Mucosa of stomach (tissue), 1 donor: ENCODE measurements around the gene TRIM46.
A peak's percentile ranks its signal among the peaks of the same experiment; 100 is the strongest.

Experiments used
- H3K27me3 ChIP-seq: one replicate; pipeline ENCODE4 v1.7.0; 2013; ENCODE audit warnings: mild to moderate bottlenecking, low read length; ENCODE audit not compliant: control insufficient read depth, insufficient read depth
- H3K36me3 ChIP-seq: one replicate; pipeline ENCODE4 v1.7.0; 2013; ENCODE audit warnings: low read length; ENCODE audit not compliant: control insufficient read depth, insufficient read depth
- H3K4me1 ChIP-seq: one replicate; pipeline ENCODE4 v1.7.0; 2013; ENCODE audit warnings: mild to moderate bottlenecking, low read length; ENCODE audit not compliant: control insufficient read depth, insufficient read depth
- H3K4me3 ChIP-seq: one replicate; pipeline ENCODE4 v1.7.0; 2013; ENCODE audit warnings: low read length
- H3K9ac ChIP-seq: one replicate; pipeline ENCODE4 v1.7.0; 2013; ENCODE audit warnings: mild to moderate bottlenecking, low read length, moderate library complexity
- H3K9me3 ChIP-seq: one replicate; pipeline ENCODE4 v1.7.0; 2013; ENCODE audit warnings: mild to moderate bottlenecking, low read length, moderate library complexity; ENCODE audit not compliant: control insufficient read depth
- donor health status: Pancreatic carcinoma.

The TRIM46 gene

DNA sequence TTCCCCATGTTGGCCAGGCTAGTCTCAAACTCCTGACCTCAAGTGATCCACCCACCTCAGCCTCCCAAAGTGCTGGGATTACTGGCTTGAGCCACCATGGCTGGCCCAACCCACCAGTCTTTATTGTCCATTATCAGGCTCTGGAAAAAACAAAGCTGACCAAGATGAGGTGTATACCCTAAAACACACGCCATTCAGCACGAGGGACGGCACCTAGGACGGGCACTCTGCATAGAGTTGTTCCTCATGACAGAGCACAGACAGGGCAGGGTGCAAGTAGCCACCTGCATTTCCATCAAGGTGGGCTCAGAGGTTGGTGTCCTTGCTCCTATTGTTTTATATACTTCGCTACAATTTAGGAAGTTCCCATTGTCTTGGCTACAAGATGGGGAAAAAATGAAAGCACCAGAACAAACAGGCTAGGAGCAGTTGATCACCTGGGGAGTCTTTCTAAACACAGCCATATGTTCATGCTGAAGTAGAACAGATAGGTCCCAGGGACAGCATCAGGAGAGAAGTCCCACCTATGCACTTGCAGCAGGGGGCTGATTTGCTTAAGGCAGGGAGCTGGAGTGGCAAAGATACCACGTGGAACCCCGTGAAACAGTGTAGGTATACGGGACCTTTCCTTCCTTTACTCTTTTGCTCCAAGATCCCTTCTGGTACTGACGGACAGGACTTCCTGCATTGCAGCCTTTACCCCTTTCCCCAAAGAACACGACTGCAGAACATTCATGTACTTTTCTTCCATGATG lies 5.0 kb upstream of the TRIM46 start:
- H3K36me3 ChIP-seq, result no peaks in the 10 kb centered on the region
- no peaks in the 10 kb centered on the region for H3K9me3 ChIP-seq
- no peaks in the 10 kb centered on the region for H3K27me3 ChIP-seq
- H3K4me3 ChIP-seq, result no peak overlapping the region
- H3K4me1 ChIP-seq, result peaks cover 19% of the 10 kb centered on the region
- H3K9ac ChIP-seq, result no peak overlapping the region

GRCh38 chr1:155169541-155169940 lies 4.1 kb upstream of the TRIM46 start:
- Histone ChIP-seq H3K4me1 (peaks cover 28% of the 10 kb centered on the region), H3K9me3 (no peaks in the 10 kb centered on the region), H3K36me3 (no peaks in the 10 kb centered on the region), H3K27me3 (no peaks in the 10 kb centered on the region), H3K4me3 (no peak overlapping the region), H3K9ac (no peak overlapping the region)

GRCh38 chr1:155170101-155170785 lies 3.4 kb upstream of the TRIM46 start:
- Histone ChIP-seq H3K4me1 (peaks cover 35% of the 10 kb centered on the region), H3K36me3 (no peaks in the 10 kb centered on the region)

DNA sequence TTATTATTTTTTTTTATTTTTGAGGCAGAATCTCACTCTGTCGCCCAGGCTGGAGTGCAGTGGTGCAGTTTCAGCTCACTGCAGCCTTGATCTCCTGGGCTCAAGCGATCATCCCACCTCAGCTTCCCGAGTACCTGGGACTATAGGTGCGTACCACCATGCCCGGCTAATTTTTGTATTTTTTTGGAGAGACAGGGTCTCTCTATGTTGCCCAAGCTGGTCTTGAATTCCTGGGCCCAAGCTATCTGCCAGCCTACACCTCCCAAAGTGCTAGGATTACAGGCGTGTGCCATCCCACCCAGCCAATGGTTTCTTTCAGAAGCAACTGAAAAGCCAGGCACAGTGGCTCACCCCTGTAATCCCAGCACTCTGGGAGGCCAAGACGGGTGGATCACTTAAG lies 2.8 kb upstream of the TRIM46 start:
- Histone ChIP-seq H3K4me3 (no peak overlapping the region), H3K36me3 (no peaks in the 10 kb centered on the region), H3K9me3 (no peaks in the 10 kb centered on the region), H3K27me3 (peaks cover 4% of the 10 kb centered on the region), H3K4me1 (peaks cover 41% of the 10 kb centered on the region), H3K9ac (no peak overlapping the region)

More at GRCh38 chr1:155170101-155170785, 3.4 kb upstream of the TRIM46 start:
- Histone ChIP-seq H3K4me3 (no peak overlapping the region), H3K9ac (no peak overlapping the region), H3K27me3 (peaks cover 4% of the 10 kb centered on the region), H3K9me3 (no peaks in the 10 kb centered on the region)

DNA sequence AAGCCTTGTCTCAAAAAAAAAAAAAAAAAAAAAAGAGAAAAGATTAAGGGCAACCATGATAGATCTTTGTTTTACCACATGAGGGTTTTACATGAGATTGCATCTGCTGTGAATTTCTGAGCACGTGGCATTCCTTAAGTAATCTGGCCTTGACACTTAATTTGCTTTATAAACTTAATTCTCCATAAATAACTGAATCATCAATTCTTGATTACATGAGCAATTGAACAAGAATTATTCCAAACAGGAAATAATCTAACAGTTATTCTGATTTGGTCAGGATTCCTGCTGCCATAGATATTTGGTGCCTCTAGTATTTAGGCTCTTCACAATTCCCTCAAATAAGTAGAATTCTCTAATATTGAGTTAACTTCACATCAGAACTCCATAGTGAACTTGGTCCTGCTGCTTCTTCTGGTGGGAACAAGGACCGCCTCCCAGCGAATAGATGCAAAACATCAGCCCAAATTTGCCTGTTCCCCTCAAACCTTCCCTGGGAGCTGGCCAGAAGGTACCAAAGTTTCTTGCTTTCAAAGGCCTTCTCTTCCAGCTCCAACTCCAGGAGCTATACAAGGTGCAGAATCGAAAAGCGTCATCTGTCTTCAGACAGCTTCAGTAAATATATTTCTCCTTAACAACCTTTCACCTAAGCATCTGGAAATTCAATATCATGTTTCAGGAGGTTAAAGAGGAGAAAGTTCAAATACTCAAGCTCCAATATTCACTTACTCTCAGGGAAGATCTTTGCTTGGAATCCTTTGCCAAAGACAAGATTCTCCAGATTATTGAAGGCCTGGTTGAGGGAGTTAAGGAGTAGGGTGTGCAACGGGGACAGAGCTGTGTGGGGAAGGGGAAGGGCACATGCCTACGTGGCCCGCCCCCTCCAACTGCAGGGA lies 1.6 kb upstream of the TRIM46 start:
- Histone ChIP-seq H3K36me3 (no peaks in the 10 kb centered on the region), H3K9ac (peak overlapping the region; percentile 97), H3K4me3 (peak overlapping the region; percentile 93), H3K4me1 (peaks cover 50% of the 10 kb centered on the region), H3K9me3 (no peaks in the 10 kb centered on the region), H3K27me3 (peaks cover 4% of the 10 kb centered on the region)

- H3K27me3 ChIP-seq, result peaks cover 4% of the 10 kb centered on the region
- H3K9ac ChIP-seq, result peak within 1 kb of the TSS; percentile 97
- no peaks in the 10 kb centered on the region for H3K36me3 ChIP-seq
- H3K9me3 ChIP-seq, result no peaks in the 10 kb centered on the region
- peaks cover 53% of the 10 kb centered on the region for H3K4me1 ChIP-seq
- H3K4me3 ChIP-seq, result peak within 1 kb of the TSS; percentile 93
Observed at GRCh38 chr1:155172732-155173477, 744 bp upstream of the TRIM46 start, which contains the start of gene KRTCAP2. KRTCAP2 (minus strand) TSS chr1:155173304; CDS start chr1:155173224, 80 bp downstream.

DNA sequence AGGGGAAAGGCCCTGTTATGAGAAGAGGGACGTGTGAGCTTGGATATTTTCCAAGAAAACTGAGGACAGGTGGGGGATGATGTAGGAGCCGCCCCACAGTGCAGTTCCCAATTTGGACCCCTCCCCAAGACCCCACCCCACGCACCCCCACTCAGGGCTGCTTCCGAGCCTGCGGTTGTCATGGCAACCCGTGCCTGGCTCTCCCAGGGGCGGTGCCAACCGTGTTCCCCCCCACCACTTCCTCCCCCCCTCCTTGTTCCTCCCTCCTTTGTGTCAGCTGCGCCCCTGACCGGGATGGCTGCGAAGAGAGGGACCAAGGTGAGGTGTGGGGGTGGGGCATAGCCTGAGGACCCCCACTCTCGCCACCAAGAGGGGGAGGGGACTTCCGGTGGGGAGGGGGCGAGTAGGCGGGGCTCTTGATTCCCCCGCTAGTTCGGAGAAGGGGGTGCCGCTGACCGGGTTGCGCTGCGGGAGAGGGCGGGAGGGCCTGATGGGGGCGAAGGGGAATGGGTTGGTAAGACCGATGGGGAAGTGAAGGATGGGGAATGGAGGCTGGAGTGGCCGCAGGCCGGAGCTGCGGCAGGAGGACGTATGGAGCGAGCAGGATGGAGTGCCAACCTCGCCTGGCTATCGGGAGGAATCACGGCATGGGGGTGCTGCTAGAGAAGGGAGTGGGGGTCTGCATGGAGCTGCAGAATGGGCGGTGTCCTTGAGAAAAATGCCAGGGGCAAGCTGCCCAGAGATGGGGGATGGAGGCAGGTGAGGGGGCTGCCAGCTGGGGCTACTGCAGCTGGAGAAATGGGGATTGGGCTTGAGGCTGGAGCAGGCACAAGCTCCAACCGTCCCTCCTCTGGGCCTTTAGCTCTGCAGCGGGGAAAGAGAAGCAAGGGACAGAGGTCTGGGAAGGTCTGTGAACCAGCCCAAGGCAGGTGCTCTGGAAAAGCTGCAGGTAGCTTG lies 953 bp downstream of the TRIM46 start:
- H3K27me3 ChIP-seq, result peaks cover 4% of the 10 kb centered on the region
- peaks cover 66% of the 10 kb centered on the region for H3K4me1 ChIP-seq
- H3K9me3 ChIP-seq, result no peaks in the 10 kb centered on the region
- no peak overlapping the region for H3K4me3 ChIP-seq
- no peaks in the 10 kb centered on the region for H3K36me3 ChIP-seq
- peak overlapping the region; percentile 97 for H3K9ac ChIP-seq

GRCh38 chr1:155175281-155175926 lies 1.8 kb downstream of the TRIM46 start:
- no peak overlapping the region for H3K4me3 ChIP-seq
- no peaks in the 10 kb centered on the region for H3K36me3 ChIP-seq
- H3K9me3 ChIP-seq, result no peaks in the 10 kb centered on the region
- peaks cover 71% of the 10 kb centered on the region for H3K4me1 ChIP-seq
- H3K9ac ChIP-seq, result peak overlapping the region; percentile 40
- H3K27me3 ChIP-seq, result peaks cover 4% of the 10 kb centered on the region

GRCh38 chr1:155175927-155176371 lies 2.3 kb downstream of the TRIM46 start:
- Histone ChIP-seq H3K4me3 (no peak overlapping the region), H3K36me3 (no peaks in the 10 kb centered on the region), H3K4me1 (peaks cover 71% of the 10 kb centered on the region), H3K27me3 (peaks cover 4% of the 10 kb centered on the region), H3K9me3 (no peaks in the 10 kb centered on the region), H3K9ac (no peak overlapping the region)

GRCh38 chr1:155176544-155177071 lies 3.0 kb downstream of the TRIM46 start:
- H3K9me3 ChIP-seq, result no peaks in the 10 kb centered on the region
- peaks cover 76% of the 10 kb centered on the region for H3K4me1 ChIP-seq
- peak overlapping the region; percentile 1 for H3K9ac ChIP-seq
- no peaks in the 10 kb centered on the region for H3K36me3 ChIP-seq
- H3K4me3 ChIP-seq, result no peak overlapping the region
- H3K27me3 ChIP-seq, result peaks cover 4% of the 10 kb centered on the region
